GM19328 (cell line): ENCODE results near the gene IGF1R.

ENCODE experiments used
- ATAC-seq: cut with Tn5 transposase; IDR thresholded peaks from one replicate; pipeline ENCODE4 v1.9.1; 2021; ENCODE audit warnings: mild to moderate bottlenecking, moderate library complexity; ENCODE audit not compliant: unreplicated experiment

IGF1R gene

DNA sequence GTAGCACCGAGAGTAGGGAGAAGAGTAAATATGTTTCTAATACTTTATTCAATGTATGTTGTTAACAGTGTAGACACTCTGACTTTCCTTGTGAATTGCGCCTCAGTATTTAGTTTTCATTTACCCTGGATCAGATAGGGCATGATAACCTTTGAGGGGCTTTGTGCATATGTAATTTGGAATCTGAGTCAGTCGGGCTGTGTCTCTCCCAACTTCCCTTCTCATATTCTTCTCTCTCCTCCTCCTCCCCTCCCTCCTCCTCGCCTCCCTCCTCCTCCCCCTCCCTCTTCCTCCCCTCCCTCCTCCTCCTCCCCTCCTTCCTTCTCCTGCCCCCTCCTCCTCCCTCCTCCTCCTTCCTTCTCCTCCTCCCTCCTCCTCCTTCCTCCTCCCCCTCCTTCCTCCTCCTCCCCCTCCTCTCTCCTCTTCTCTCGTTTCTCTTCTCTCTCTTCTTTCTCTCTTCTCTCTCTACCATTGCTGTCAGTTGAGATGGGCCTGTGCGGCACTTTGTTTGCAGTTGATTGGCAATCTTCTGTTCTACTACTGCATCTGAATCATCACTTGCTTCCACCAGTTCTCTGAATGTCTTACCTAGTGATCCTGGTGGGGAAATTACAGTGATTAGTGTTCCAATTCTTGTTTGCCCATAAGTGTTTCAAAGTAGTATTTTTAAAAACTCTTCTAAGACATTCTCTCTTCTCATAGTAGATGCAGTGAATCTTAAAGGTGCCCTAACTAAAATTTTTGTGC is 197.0 kb downstream of the IGF1R start:
- ATAC-seq: no peak

DNA sequence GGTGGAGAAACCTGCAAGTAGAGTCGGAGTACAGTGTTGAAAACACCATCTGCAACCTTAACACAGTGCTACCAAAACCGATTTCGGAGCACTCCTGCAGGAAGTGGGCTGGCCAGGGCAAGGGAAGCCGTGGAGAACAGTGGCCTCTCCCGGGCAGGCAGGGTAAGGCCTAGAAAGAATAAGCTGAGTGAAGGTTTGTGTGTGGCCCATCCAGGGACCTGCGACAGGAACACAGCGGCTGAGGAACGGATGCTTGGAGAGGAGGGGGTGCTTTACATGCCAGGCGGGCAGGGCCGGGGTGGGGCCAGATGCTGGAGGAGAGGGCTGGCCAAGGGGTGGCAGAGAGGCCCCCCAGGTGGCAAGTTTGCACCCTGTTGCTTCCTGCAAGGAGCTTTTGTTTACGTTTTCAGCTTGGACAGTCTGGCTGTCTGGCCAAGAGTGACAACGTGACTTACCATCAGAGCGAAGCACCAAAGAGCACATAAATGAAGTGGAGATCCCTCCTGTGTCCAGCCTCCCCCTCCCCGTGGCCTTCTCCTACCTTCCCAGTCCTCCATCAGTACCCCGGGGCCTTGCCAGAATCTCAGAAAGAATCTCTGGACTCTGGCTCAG is 202.7 kb downstream of the IGF1R start:
- no peak for ATAC-seq

DNA sequence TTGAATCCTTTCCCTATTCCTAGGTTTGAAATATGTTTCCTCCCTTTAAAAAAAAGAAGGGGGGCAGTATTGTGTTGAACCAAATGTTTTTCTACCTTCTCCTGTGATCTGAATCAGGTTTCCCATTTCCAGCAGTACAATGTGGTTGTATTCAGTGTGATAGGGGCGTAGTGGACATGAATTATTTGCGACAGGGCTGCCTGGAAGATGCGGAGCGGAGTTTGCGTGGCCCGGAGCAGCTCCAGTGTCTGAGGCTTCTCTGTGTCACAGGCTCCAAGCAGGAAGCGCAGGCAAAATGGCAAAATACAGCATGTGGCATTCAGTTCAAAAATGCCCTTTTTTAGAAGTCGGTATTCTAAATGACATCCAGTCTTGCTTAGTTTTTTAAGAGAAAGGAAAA is 204.8 kb downstream of the IGF1R start:
- no peak for ATAC-seq

DNA sequence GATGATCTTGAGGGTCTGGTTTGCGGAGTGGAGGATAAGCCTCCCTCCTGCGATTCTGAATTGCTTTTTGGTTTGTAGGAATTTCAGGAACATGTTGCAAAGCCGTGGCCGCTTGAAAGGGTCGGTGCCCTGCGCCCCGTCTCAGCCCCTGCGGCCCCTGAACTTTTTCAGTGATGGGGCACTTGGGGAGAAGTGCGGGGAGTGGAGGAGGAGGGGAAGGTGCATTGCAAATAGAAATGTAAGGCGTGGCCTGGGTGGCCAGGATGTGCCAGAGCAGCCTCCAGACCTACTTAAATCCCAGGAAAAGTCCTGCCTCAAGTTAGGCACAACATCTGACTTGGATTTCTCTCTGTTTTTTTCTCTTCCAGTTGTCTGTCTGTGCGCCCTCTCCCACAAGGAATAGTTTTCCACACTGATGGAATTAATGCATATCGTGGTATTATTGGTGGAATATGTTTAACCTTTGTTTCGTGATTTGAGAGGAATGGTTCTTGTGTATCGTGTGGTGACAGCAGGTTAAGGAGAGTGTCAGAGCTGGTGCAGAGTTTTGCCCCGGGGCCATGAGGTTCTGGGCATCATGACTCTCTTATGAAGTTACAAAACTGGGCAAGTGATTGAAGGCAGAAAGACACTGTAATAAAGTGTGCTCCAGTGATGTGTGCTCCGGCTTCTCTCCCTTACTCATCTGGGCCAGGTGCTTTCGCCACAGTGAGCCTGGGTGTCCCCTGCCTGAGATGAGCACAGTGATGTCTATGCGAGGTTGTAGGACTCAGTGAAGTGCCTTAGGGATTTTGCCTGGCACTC is 205.5 kb downstream of the IGF1R start:
- no peak for ATAC-seq

DNA sequence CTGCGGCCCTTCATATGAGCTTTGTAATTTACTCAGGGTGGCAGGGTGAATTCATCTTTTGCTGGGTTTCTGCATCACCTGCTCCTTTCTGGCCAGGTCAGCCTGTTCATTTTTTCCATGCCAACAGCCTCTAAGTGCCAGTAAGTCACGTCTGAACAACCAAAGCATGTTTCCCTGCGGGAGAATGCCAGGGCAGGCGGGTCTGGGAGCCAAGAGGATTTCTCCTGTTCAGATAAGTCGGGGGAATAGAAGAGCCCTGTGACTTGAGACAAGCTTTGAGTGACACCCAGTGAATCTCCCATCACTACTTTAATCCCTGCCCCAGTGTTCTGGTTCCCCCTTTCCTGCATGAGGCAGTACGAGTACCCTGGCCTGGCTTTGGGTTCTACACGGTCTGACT is 206.2 kb downstream of the IGF1R start:
- ATAC-seq: no peak

DNA sequence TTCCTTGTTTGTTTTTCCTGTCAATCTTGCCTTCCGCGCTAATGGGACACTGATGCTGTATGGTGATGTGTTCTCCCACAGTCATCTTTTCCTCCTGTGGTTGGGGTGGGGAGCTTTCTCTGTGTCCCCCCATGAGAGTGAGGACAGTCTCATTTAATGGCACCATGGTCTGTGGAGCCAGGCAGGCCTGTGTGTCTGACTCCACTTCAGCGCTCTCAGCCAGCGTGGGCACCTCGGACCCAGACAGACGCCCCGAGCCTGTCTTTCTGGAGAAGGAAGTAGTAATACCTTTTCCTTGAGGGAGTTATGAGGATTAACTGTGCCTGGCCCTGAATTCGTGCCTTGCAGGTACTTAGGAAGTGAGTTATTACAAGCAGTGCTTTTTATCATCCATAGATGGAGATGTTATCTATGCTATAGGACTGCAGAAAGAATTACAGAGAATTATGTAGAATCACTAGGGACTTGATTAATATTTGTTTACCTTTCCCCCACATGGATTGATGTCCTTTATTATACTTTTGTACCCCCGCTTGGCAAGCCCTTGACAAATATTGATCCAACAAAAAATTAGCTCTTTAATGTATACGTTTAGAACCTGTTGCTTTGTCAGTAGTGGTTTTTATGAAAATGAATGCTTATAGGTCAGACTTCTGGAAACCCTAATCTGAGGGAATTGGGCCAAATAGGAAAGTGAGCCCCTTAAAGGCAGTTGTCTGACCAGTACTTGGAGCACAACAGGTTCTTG is 206.9 kb downstream of the IGF1R start:
- ATAC-seq: no peak

DNA sequence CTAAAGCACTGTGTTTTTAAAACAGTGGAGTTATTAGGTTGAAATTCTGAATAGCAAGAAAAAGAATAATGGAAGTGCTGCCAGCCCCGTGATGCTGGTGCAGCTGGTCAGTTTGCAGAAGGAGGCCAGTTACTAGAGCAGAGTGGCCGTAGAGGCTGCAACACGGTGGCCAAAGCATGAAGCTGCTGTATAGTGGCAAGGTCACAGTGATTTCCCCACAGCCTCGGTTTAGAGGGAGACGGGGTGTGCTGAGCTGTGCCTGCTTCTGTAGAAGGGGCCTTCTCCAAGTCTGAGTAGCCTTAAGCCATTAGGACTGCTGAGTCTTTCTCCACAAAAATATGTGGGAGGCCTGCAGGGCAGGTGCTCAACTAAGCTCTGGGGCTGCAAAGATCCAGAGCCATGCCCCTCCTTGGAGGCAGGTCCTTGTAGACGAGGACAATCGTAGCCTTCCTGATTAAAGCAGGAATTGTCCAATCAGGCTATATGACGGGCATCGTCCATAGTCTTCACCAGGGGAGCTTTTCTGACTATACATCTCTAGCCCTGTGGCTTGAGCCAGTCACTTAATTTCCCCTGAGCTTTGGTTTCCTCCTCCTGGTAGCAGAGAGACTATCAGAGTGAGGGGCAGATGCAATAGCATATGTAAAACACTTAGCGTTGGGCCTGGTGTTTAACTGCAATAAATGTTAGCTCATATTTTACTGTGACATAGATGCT is 207.6 kb downstream of the IGF1R start:
- no peak for ATAC-seq

DNA sequence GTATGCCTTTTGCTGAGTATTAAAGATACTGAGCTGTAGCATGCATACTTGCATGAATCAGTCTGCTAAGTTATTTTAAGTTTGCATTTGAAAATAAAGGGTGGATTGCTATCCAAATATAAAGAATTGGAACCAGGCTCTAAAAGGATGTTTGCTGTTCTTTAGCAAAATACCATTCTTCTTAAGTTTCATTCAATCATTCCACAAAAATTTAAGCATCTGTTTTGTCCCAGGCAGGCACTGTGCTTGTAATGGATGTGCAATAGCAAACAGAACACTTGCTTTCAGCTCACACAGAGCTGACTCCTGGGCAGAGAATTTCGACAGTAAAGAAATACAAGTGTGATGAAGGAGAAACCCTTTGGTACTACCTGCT is 208.2 kb downstream of the IGF1R start:
- ATAC-seq: no peak

DNA sequence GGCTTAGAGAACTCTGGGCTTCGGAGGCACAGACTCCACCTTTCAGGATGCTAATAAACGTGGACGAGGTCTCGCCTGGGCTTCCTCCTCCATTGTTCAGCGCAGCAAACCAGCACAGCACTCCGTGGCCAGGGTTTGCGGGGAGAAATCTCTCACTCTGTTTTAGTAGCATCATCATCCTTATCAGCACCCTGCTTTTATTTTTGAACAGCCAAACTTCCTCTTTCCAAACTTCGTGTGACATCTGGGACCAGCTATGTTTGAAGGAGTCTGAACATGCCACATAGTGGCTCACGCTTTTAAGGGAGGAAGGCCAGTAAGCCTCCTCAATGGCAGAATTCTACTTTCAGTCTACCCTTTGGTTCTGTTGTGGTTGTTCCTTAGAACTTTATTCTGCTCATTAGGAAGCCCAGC is 210.3 kb downstream of the IGF1R start:
- no peak for ATAC-seq

DNA sequence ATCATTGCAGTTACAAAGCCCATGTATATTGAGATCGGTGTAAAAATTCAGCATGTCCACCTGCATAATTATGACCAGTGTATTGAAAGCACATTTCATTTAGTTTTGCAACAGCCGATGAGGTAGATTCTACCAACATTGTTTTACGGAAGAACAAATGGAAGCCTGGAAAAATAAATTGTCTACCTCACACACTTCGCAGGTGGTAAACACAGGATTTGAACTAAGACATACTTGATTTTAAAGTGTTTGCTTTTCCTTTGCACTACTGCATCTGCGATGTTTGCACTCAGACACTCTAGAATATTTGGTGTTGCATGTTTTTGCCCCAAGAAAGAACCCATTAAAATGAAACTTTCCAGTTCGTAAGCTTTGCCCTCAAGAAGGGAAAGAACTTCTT is 210.8 kb downstream of the IGF1R start:
- no peak for ATAC-seq

DNA sequence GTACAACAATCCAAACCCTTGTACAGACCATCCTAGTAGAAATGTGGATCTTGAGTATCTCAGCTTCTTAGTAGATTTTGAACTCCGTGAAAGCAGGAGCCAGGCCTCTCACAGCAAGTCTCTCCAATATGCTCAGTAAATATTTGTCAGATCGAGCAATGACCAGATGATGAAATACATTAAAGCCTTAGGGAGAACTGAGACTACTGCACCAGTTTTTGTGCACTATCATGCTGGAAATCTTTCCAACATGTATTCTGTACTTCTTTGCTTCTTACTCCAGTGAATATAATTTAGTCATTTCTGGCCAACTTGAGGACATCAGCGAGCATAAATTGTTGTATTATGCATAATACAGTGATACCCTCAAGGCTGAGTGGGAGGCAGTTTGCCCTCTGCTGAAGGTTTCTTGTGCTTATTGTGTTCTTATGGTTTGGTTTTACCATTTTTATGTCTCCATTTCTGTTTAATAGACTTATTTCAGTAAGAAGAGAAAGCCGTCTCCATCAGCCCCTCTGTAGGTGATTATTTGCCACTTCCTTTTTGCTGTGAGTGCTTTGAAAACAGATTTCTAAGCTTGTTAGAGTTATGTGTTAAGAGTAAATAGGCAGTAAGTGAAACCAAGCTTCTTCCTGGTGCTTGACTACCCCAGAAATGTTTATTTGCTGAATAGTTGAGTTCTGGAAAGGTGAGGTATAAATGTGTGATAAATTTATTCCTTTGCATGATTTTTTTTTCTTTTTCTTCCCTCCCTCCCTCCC is 212.1 kb downstream of the IGF1R start:
- no peak for ATAC-seq

DNA sequence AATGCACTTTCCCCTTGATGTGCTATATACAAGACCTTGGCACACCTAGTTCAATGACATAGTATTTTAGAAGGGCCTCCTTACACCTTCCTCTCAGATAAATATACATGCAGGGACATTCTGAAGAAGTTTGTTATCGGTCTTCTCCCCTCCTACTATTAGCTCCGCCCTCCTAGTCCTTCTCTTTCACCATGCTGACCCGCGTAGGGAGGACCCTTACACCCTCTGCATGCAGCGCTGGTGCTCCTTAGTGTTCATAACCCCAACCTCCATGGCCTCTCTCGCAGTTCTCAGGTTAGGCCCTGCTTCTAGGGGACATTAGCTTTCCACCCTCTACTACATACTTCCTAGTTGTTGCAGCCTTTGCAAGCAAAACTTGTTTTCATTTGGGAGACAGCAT is 212.8 kb downstream of the IGF1R start:
- no peak for ATAC-seq

DNA sequence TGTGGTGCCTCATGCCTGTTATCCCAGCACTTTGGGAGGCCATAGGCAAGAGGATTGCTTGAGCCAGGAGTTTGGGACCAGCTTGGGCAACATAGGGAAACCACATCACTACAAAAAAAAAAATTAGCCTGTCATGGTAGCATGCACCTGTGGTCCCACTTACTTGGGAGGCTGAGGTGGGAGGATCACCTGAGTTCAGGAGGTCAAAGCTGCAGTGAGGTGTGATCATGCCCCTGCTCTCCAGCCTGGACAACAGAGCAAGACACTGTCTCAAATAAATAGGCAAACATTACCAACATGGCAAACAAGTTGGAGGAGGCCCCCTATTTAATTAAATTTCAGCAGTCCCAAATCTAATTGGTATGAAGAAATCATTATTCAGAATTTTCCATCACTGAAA is 215.6 kb downstream of the IGF1R start:
- ATAC-seq: no peak

DNA sequence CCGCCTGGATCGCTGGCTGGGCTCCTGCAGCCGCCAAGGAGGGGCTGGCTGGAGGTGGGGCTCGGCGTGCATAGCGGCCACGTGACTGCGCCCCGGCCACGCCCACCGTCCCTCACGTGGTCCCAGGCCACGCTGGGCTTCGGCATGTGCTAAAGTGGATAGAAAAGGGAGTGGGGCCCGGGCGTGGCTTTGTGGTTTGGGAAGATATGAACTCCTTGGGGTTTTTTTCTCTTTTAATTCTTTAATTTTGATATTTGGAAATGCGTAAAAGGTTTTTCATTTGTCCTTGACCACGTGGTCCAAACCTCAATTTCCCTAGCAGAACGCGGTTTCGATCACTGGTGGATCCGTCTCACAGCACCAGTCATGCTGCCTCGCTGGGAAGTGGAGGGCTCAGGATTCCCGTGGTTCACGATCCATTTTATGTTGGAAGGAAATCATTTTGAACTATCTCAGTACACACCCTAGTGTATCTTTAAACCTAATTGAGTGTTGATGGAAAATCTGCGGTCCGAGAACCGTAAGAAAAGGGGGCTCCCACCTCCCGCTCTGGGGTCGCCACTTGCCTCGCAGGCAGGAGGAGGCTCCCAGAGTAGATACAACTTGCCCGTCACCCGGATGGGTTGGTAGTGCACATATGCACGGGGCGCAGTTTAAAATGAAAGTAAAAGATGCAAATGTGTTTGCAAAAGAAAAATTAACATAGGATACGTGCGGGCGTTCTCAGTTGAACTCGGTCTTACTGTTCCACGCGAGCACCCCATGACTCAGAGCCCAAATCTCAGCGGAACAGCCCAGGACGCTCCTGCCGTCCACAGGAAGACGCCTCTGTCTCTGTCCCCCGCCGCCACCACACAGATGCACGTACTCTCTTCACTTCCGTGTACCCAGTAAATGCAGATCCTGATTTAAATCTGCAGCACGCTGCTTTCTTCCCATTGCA is 217.3 kb downstream of the IGF1R start:
- peak; percentile 74 for ATAC-seq

DNA sequence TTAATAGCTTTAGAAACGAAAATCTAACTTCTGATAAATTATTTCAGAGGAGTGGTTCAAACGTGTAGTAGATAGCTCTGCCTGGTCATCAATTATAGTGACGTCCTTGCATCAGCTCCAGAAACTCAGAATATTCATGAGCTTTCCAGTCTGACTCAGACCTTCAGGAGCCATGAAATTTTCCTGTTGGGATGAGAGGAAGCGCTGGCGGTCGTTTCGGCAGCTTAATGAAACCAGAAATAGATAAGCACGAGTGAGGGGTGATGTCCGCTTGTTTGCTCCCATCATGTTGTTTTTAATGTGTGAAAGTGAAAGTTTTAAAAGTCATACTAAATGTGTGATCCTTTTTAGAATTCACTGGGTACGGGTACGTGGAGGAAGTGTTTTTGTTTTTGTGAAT is 218.2 kb downstream of the IGF1R start:
- ATAC-seq: no peak

DNA sequence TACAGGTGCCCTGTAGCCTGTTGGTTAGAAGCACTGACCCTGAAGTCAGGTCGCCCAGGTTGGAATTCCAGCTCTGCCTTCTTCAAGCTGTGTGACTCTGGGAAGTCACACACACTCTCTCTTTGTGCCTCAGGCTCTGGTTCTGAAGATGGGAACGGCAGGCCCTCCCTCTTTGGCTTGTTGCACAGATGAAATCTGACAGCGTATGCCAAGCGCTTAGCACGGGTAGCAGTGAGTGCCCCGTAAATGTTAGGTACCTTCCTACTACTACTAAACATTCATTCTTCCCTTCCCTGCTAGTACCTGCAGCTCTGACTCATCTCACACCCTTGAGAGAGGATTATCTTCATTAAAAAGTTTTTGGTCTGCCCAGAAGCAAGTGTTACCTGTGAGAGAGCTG is 220.2 kb downstream of the IGF1R start:
- no peak for ATAC-seq

DNA sequence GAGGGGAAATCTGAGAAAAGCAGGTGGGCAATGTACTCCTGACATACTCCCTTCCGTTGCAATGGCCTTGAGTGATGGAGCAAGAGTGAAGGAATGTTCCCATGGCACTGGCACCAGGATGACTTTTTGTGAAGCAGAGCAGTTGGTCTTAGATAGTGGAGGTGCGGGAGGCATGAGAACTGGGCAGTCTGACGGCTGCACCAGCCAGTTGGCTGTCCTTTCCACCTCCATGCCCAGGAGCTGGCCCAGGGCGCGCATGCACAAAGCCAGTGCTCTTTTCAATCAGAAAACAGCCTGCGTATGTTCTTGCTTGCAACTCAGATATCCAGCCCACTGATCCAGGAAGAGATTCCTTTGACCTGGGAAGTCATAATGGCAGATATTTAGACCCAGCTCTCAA is 222.4 kb downstream of the IGF1R start:
- no peak for ATAC-seq

DNA sequence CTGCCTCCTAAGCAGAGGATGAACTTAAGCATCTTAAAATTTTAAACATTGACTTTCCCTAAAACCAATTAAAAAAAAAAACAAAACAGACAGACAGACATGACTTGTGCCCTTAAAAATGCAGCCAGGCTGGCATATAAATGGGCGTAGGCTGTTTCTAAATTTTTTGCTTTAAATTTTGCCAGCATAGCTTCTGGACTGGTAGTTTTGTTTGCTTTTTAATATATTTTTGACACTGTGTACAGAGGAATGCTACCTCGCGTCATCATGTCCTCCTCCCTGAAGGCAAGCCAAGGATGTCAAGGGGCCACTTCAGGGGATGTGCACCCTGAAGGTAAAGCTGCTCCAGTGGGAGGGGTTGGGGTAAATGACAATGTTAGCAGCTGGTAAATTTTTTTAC is 224.4 kb downstream of the IGF1R start:
- ATAC-seq: no peak
